Aortic smooth muscle cell (primary cell): ENCODE measurements around the gene RABGGTB. TPM values are rescaled to one million over a fixed set of nuclear protein-coding genes. Genes with fewer than 3 reads are reported as not detected.

ENCODE experiments used
- total RNA-seq: library from RNA; depleted of rRNA; stranded (reverse); fragments of >200 nt; gene quantifications from 2 replicates; pipeline ENCODE4 v1.2.3, GENCODE V29; 2014

The RABGGTB gene
- total RNA-seq, result 67.4 and 79.9 TPM in 2 replicates

DNA sequence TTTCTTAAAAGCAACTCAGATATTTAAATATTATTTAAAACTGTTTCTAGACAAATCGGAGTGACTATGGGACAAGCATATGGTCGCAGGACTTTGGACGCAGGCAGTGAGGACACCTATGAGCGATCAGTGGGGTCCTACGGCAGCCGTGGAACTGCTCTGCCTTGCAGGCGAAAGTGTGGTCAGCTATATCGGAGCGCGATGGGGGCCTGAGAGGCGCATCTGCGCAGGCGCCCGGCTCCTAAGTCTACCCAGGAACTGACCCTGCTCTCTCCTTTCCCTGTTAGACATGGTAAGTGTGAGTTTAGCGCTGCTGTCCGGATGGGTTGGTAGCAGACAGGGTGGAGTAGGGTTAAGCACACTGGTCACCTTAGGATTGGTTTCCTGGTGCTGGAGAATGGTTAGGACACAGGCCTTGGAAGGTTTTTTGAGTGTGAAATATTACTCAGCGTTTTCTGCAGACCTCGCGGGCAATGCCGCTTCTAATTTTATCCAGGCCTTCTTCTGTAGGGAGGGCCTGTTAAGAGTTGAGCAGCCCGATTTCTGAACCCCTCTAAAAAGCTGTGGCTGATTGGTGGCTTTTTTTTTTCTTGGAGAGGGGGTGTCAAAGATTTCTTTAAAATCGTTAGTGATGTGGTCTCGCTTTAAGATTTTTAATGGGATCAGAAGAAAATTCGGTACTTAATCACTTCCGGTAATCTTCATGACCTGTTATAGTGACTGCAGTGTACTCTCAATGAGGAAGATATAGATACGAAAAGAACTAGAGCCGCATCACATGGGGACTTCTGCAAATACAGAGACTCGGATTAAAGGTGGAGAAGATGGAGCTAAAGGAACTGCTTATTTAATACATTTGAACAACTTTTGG, at the start of gene RABGGTB:
RABGGTB (plus strand) TSS at position 274 of the 871 bp plus-strand sequence; CDS start at position 290, 16 bp downstream.

DNA sequence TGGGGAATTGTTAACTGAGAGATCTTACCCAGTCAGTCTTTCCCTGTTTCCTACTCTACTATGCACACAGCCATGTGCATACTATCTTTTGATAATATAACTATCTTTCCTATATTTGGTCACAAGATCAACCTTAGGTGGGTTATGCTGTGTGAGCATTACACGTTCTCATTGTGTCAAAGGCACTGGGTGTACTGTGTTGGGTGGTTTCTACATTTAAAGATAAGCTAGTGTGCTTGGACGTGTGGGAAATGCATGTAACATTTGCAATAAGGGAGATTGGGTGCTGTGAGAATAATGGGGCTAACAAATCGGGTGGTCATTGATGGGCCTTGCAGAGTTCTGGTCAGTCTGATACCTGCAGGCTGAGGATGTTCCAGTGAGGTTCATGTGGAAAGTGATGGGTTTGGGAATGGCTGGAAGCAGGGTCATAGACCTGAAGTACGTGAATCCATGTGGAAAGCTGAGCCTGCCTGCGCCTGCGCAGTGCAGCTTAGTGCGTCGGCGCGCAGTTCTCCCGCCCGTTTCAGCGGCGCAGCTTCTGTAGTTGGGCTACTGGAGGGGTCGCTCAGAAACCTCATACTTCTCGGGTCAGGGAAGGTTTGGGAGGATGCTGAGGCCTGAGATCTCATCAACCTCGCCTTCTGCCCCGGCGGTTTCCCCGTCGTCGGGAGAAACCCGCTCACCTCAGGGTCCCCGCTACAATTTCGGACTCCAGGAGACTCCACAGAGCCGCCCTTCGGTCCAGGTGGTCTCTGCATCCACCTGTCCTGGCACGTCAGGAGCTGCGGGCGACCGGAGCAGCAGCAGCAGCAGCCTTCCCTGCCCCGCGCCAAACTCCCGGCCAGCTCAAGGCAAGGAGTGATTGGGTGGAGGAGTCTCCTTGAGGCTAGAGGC, 10.6 kb downstream of the RABGGTB start, which contains the start of gene MSH4:
MSH4 (plus strand) TSS at position 507 of the 897 bp plus-strand sequence; CDS start at position 611, 104 bp downstream.

Other genes with a start within 250 kb of the RABGGTB start
- gene SLC44A5, start 175.1 kb upstream of the RABGGTB start, total RNA-seq, result 1.7 and 2.1 TPM in 2 replicates
- 33.3 and 33.4 TPM in 2 replicates for gene ACADM, start 61.5 kb upstream of the RABGGTB start, total RNA-seq
- gene MSH4, start 10.6 kb downstream of the RABGGTB start, total RNA-seq, result 0.06 and 0.13 TPM in 2 replicates
- gene ASB17, start 146.1 kb downstream of the RABGGTB start, total RNA-seq, result not detected in 2 replicates